ENCODE data around the gene DDC.
"Not testable (repeated sequence)": the region's sequence is repeated elsewhere in the genome, so short reads cannot be mapped to it uniquely, and the experiment has no call there.

DDC gene

DNA sequence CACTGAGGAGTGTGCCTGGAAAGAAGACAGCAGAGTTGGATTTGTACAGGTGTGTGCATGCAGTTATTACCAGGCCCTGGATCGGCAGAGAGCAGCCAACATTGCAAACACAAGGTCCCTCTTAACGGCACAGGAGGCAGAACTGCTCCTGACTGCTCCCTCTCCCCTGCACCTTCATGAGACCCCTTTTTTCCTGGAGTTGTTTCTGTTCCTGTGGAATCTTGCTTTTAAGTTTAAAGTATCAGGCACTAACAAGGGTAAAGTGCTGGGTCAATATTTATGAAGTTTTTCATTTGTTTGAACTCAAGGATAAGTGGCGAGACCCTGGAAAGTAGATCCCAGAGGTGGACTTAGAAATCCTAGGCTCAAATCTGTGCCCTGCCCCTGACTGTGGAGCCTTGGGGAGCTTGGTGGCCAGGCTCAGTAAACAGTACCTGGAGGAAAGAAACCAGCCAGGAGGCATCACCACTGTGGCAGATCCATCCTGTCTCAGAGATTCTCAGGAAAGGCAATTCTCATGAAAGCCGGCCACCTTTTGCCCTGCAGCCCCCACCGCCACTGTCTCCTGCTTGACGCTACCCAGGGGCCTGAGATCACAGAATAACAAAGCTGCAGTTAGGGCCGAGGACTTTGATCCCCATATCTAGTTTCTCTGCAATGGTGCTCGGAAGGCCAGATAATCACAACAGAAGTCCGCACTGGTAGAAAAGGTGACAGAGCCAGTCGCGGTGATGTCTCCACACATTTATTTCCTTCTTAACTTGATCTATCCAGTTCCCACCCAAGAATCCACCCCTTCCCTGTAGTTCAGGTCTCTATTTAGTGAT is 36.7 kb downstream of the DDC start:
- in situ Hi-C loops (cut with MboI; ENCODE audit: low sequenced_read_pairs): no loop called here

DNA sequence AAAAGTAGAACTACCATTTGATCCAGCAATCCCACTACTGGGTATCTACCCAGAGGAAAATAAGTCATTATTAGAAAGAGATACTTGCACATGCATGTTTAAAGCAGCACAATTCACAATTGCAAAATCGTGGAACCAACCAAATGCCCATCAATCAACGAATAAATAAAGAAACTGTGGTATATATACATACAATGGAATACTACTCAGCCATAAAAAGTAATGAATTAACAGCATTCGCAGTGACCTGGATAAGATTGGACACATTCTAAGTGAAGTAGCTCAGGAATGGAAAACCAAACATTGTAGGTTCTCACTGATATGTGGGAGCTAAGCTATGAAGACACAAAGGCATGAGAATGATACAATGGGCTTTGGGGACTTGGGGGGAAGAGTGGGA is 45.9 kb downstream of the DDC start:
- in situ Hi-C loops (cut with MboI; ENCODE audit: low sequenced_read_pairs): not testable (repeated sequence)

- in situ Hi-C loops (cut with MboI; ENCODE audit: low sequenced_read_pairs): no loop called here
Measured at GRCh38 chr7:50513166-50513871, 51.9 kb downstream of the DDC start.

GRCh38 chr7:50512384-50512783 is 52.8 kb downstream of the DDC start:
- in situ Hi-C loops (cut with MboI; ENCODE audit: low sequenced_read_pairs): no loop called here

DNA sequence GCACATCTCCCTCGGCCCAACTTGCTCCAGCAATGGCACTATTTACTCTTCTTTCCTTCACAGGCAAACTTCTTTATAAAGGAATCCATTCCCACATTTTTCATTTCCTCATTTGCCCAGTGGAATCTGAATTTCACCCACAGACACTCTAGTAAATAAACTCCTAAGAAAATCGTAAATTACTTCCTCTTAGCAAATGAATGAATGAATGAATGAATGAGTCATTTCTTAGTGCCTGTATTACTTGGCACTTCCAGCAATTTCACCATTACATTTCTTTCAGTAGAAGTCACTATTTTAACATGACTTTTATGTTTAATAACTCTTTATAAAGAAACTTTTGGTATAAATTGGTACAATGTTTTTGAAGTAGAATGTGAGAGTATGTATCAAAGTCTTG is 55.7 kb downstream of the DDC start:
- in situ Hi-C loops (cut with MboI; ENCODE audit: low sequenced_read_pairs): no loop called here

- in situ Hi-C loops (cut with MboI; ENCODE audit: low sequenced_read_pairs): no loop called here
Measured at GRCh38 chr7:50508471-50508943, 56.7 kb downstream of the DDC start.

GRCh38 chr7:50507898-50508470 is 57.2 kb downstream of the DDC start:
- in situ Hi-C loops (cut with MboI; ENCODE audit: low sequenced_read_pairs): no loop called here

- in situ Hi-C loops (cut with MboI; ENCODE audit: low sequenced_read_pairs): no loop called here
Measured at GRCh38 chr7:50505553-50506210, 59.5 kb downstream of the DDC start.

- in situ Hi-C loops (cut with MboI; ENCODE audit: low sequenced_read_pairs): no loop called here
Measured at GRCh38 chr7:50504646-50505546, 60.3 kb downstream of the DDC start.

DNA sequence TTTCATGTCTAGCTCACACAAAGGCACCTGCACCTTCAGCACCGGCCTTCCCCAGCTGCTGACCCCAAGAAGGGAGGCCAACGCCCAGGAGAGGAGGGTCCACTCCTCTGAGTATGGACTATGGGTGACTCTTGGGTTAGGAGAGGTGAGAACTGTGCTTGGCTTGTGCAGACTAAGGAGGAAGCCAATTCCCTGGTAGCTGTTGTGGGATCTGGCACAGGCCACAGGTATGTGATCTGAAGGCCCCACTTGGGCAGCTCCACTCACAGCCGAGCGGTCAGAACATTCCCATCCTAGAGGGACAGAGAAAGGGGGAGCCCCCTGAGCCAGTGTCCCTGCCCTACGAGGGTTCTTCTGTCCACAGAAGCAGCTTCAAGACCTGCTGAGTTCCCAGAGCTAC is 62.3 kb downstream of the DDC start:
- in situ Hi-C loops (cut with MboI; ENCODE audit: low sequenced_read_pairs): no loop called here

GRCh38 chr7:50502001-50502684 is 63.1 kb downstream of the DDC start:
- in situ Hi-C loops (cut with MboI; ENCODE audit: low sequenced_read_pairs): no loop called here

DNA sequence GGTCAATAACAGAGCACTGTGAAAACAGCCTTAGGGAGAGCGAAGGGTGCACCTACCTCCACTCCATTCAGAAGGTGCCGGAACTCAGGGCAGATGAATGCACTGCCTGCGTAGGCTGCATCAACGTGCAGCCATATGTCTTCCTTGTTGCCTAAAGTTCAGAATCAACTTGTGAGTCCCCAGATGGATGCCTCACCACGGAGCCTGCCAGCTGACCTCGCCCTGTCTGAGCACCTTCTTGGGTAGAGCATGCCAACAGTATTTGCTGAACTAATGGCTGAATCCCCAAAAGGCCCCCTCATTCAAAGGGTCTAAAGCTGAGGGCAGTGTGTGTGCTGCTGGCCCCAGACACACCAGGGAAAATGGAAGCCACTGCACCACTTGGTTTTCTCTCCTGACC is 66.1 kb downstream of the DDC start:
- in situ Hi-C loops (cut with MboI; ENCODE audit: low sequenced_read_pairs): no loop called here

DNA sequence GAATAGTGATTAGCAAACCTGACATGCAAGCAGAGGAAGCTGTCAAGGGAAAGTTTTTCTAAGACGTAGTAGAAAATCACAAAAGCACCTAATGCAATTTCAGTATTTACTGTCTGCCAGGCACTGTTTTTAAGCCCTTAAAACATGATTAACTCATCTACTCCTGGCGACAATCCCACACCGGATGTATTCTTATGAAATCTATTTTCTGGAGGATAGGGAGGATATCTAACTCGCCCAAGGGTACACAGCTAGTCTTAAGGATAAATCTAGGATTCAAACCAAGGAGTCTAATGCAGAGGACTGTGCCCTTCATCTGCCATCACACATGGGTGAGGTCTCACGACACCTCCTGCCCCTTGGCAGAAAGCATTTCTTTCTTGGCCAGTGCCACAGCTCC is 67.2 kb downstream of the DDC start:
- in situ Hi-C loops (cut with MboI; ENCODE audit: low sequenced_read_pairs): no loop called here

- in situ Hi-C loops (cut with MboI; ENCODE audit: low sequenced_read_pairs): no loop called here
Measured at GRCh38 chr7:50497068-50497642, 68.0 kb downstream of the DDC start.

DNA sequence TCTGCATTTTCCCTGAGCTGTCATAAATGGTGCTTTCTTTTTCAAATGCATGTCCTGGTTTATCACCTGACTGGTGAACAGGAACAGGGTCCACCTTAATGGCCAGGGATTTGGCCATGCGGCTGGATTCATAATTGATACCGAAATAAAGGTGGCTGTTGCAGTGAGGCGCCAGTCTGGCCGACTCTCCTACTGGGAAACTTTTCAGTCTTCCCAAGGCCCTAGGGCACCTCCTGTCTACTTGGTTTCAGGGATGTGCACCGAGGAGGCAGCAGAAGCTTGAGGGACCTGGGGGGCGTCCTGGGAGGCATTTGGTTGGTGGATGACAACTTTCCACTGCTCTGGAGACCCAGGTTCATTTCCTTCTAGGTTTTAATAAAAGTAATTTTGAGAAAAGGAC is 68.6 kb downstream of the DDC start:
- in situ Hi-C loops (cut with MboI; ENCODE audit: low sequenced_read_pairs): no loop called here

DNA sequence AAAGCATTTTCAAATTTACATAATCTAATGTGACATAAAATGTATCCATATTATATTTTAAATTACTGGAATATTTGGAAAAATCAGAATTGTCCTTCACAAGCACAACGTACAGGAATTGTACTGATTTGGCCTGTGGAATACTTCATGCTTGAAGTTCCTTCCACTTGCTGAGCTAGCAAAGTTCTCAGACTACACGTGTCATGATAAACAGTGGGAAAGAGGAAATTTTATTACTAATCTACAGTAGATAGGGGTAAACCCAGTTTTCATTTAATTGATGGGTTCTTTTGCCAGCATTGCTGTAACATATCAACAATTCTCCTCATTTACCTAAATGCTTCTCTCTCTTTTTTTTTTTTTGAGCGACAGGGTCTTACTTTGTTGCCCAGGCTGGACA is 69.5 kb downstream of the DDC start:
- in situ Hi-C loops (cut with MboI; ENCODE audit: low sequenced_read_pairs): no loop called here

DNA sequence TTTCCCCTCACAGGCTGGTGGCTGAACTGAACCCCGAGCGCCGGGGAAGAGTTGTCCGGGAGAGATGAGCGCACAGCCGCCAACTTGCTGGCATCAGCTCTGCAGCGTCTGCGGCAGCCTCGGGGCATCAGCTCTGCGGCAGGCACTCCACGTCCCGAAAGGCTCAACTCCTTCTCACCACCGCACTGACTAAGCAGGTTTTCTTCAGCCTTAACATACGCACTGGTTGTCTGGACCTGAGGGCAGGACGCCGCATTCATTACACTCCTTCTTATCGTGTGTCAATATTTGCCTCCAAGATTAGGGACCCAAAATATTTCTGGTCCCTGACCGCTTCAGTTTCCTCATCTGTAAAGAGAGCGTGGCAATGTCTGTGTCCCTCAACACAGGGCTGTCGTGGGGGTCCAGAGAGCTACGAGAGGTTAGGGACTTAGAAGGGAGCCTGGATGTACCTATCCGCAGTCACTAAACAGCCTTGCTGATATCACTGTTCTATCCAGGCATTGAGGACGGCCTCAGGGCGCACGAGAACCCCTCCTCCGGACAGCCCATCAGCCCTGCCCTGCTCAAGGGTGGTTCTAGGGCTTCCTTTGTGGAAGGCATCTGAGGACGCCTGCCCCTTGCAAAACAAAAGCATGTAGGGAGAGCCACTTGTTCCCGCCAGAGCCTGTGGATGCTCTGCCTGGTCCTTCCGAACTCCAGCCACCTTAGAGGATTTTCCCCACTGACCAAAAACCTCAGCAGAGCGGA is 72.3 kb downstream of the DDC start:
- in situ Hi-C loops (cut with MboI; ENCODE audit: low sequenced_read_pairs): no loop called here

DNA sequence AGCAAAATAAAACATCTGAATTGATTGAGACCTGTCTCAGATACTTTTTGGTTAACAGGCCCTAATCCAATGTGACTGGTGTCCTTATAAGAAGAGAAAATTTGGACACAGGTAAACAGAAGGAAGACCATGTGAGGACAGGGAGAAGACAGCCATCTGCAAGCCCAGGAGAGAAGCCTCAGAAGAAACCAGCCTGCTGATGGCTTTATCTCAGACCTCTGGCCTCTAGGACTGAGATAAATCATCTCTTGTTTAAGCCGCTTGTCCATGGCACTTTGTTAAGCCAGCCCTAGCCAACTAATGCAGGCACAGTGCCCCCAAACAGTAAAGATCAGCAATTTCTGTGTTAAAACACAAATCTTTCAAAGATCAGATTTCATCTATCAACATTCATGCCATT is 73.3 kb downstream of the DDC start:
- in situ Hi-C loops (cut with MboI; ENCODE audit: low sequenced_read_pairs): no loop called here

GRCh38 chr7:50491209-50491608 is 74.0 kb downstream of the DDC start:
- in situ Hi-C loops (cut with MboI; ENCODE audit: low sequenced_read_pairs): no loop called here

All from HL-60/S4 treated with phorbol 12-myristate 13-acetate at 8.2 ng/mL for 4 days and 3 days (cell line).